Measurements from ENCODE around the gene RFPL3. TPM values are rescaled to one million over a fixed set of nuclear protein-coding genes. Genes with fewer than 3 reads are reported as not detected.

RFPL3 gene
- total and polyA plus RNA-seq, 2 donors (not counting 3 experiments of a cell fraction or from before 2014, with no cell fraction given) = not detected

- CTCF ChIA-PET = no interaction called here
- no peak overlapping the region for H3K4me3 ChIP-seq (replicated peaks in 1 of 3; ENCODE audit: insufficient read depth in 1 of 3, low read depth in 1 of 3, low read length in 3 of 3)
- TF ChIP-seq MYC (IDR thresholded peaks at IDR 0.05; ENCODE audit: low read depth, low read length) (no peak), FOS (IDR thresholded peaks at IDR 0.05; ENCODE audit: borderline replicate concordance, insufficient read depth, low read length) (no peak), EZH2 (IDR thresholded peaks at IDR 0.05; ENCODE audit: borderline replicate concordance, low read depth, low read length, severe bottlenecking) (no peak), POLR2A (IDR thresholded peaks at IDR 0.05; ENCODE audit: low read depth, low read length) (no peak)
- TF ChIP-seq, protein P1, sequence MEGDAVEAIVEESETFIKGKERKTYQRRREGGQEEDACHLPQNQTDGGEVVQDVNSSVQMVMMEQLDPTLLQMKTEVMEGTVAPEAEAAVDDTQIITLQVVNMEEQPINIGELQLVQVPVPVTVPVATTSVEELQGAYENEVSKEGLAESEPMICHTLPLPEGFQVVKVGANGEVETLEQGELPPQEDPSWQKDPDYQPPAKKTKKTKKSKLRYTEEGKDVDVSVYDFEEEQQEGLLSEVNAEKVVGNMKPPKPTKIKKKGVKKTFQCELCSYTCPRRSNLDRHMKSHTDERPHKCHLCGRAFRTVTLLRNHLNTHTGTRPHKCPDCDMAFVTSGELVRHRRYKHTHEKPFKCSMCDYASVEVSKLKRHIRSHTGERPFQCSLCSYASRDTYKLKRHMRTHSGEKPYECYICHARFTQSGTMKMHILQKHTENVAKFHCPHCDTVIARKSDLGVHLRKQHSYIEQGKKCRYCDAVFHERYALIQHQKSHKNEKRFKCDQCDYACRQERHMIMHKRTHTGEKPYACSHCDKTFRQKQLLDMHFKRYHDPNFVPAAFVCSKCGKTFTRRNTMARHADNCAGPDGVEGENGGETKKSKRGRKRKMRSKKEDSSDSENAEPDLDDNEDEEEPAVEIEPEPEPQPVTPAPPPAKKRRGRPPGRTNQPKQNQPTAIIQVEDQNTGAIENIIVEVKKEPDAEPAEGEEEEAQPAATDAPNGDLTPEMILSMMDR (IDR thresholded peaks at IDR 0.05; ENCODE audit: extremely low read depth in 1 of 2, insufficient read depth in 1 of 2, low read depth in 1 of 2, low read length in 2 of 2) = no peak
- H3K27me3 ChIP-seq (ENCODE audit: control insufficient read depth in 2 of 2, insufficient read depth in 2 of 2, low read length in 2 of 2) = no peaks in the 10 kb centered on the region
- H3K79me2 ChIP-seq (ENCODE audit: control insufficient read depth, insufficient read depth, low read length) = peaks cover 2% of the 10 kb centered on the region
- no peak overlapping the region for H3K4me2 ChIP-seq (ENCODE audit: insufficient read depth, low read length)
- H3K36me3 ChIP-seq (ENCODE audit: control insufficient read depth in 2 of 2, extremely low read depth in 1 of 2, insufficient read depth in 2 of 2, low read length in 2 of 2) = peaks cover 0 to 2% of the 10 kb centered on the region in 2 experiments
- BruUV-seq (replicated peaks) = no TSS peak
- H3K9me1 ChIP-seq (replicated peaks; ENCODE audit: control insufficient read depth, extremely low read depth, insufficient read depth, low read length) = no peaks in the 10 kb centered on the region
- no peaks in the 10 kb centered on the region for H3K9me3 ChIP-seq (replicated peaks; ENCODE audit: control insufficient read depth, insufficient read depth, low read length)
- POLR2A ChIA-PET = no interaction called here
- no peak for DNase-seq (ENCODE audit: low read depth, low spot score)
- dilution Hi-C loops (cut with MboI; ENCODE audit: extremely low pct_ligation_motif_present, low sequenced_read_pairs) = no loop called here
- intact Hi-C loops (cut with micrococcal nuclease) = no loop called here
- H2AFZ ChIP-seq (ENCODE audit: low read depth, low read length) = no peak overlapping the region
- peaks cover 3% of the 10 kb centered on the region for H3K4me1 ChIP-seq (ENCODE audit: control insufficient read depth, extremely low read depth, insufficient read depth, low read length)
- H3K9ac ChIP-seq (replicated peaks; ENCODE audit: extremely low read depth, insufficient read depth, low read length) = no peak overlapping the region
- no peak overlapping the region for H3K27ac ChIP-seq (ENCODE audit: insufficient read depth, low read depth, low read length)
- no peaks in the 10 kb centered on the region for H4K20me1 ChIP-seq (replicated peaks; ENCODE audit: control insufficient read depth, extremely low read depth, insufficient read depth, low read length)
- FAIRE-seq = no peak
Measured at GRCh38 chr22:32313532-32313931, 44.1 kb upstream of the RFPL3 start.

GRCh38 chr22:32317524-32317923 is 40.1 kb upstream of the RFPL3 start:
- Histone ChIP-seq H4K20me1 (replicated peaks; ENCODE audit: control insufficient read depth, extremely low read depth, insufficient read depth, low read length) (no peaks in the 10 kb centered on the region), H3K4me3 (replicated peaks in 1 of 3; ENCODE audit: insufficient read depth in 1 of 3, low read depth in 1 of 3, low read length in 3 of 3) (no peak overlapping the region), H2AFZ (ENCODE audit: low read depth, low read length) (no peak overlapping the region), H3K79me2 (ENCODE audit: control insufficient read depth, insufficient read depth, low read length) (peaks cover 2% of the 10 kb centered on the region), H3K4me1 (ENCODE audit: control insufficient read depth, extremely low read depth, insufficient read depth, low read length) (peaks cover 6% of the 10 kb centered on the region), H3K36me3 (ENCODE audit: control insufficient read depth in 2 of 2, extremely low read depth in 1 of 2, insufficient read depth in 2 of 2, low read length in 2 of 2) (no peaks in the 10 kb centered on the region), H3K9me1 (replicated peaks; ENCODE audit: control insufficient read depth, extremely low read depth, insufficient read depth, low read length) (no peaks in the 10 kb centered on the region), H3K27me3 (ENCODE audit: control insufficient read depth in 2 of 2, insufficient read depth in 2 of 2, low read length in 2 of 2) (no peaks in the 10 kb centered on the region), H3K27ac (ENCODE audit: insufficient read depth, low read depth, low read length) (no peak overlapping the region), H3K4me2 (ENCODE audit: insufficient read depth, low read length) (no peak overlapping the region), H3K9me3 (replicated peaks; ENCODE audit: control insufficient read depth, insufficient read depth, low read length) (no peaks in the 10 kb centered on the region), H3K9ac (replicated peaks; ENCODE audit: extremely low read depth, insufficient read depth, low read length) (no peak overlapping the region)
- dilution Hi-C loops (cut with MboI; ENCODE audit: extremely low pct_ligation_motif_present, low sequenced_read_pairs) = no loop called here
- FAIRE-seq (no peak), DNase-seq (ENCODE audit: low read depth, low spot score) (no peak)
- POLR2A ChIA-PET = no interaction called here
- BruUV-seq (replicated peaks) = no TSS peak
- TF ChIP-seq GATA2 (IDR thresholded peaks at IDR 0.05; ENCODE audit: insufficient read depth, insufficient read length, low read depth, low read length) = no peak
- no peak for TF ChIP-seq EZH2 (IDR thresholded peaks at IDR 0.05; ENCODE audit: borderline replicate concordance, low read depth, low read length, severe bottlenecking)
- TF ChIP-seq, protein P1 (IDR thresholded peaks at IDR 0.05; ENCODE audit: extremely low read depth in 1 of 2, insufficient read depth in 1 of 2, low read depth in 1 of 2, low read length in 2 of 2) = no peak
- no peak for TF ChIP-seq FOS (IDR thresholded peaks at IDR 0.05; ENCODE audit: borderline replicate concordance, insufficient read depth, low read length)
- no peak for TF ChIP-seq POLR2A (IDR thresholded peaks at IDR 0.05; ENCODE audit: low read depth, low read length)
- TF ChIP-seq, protein P2, sequence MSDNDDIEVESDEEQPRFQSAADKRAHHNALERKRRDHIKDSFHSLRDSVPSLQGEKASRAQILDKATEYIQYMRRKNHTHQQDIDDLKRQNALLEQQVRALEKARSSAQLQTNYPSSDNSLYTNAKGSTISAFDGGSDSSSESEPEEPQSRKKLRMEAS (IDR thresholded peaks at IDR 0.05; ENCODE audit: insufficient read depth, insufficient read length) = no peak
- TF ChIP-seq JUN (IDR thresholded peaks at IDR 0.05; ENCODE audit: borderline replicate concordance, insufficient read depth, insufficient read length, low read depth) = no peak
- no peak for TF ChIP-seq POLR2AphosphoS5 (IDR thresholded peaks at IDR 0.05; ENCODE audit: insufficient read depth, low read depth, low read length)
- TF ChIP-seq MYC (IDR thresholded peaks at IDR 0.05; ENCODE audit: low read depth, low read length) = no peak
- CTCF ChIA-PET = interaction anchor here (1.4 kb wide), 1 partner anchor 15 kb away, joined by 3 read pairs; no protein-coding TSS in a partner anchor
- intact Hi-C loops (cut with micrococcal nuclease) = no loop called here

Data from endothelial cell of umbilical vein (primary cell).